Measurements from ENCODE around the gene SH2B2.
"Not testable (repeated sequence)": the region's sequence is repeated elsewhere in the genome, so short reads cannot be mapped to it uniquely, and the experiment has no call there.

The SH2B2 gene

DNA sequence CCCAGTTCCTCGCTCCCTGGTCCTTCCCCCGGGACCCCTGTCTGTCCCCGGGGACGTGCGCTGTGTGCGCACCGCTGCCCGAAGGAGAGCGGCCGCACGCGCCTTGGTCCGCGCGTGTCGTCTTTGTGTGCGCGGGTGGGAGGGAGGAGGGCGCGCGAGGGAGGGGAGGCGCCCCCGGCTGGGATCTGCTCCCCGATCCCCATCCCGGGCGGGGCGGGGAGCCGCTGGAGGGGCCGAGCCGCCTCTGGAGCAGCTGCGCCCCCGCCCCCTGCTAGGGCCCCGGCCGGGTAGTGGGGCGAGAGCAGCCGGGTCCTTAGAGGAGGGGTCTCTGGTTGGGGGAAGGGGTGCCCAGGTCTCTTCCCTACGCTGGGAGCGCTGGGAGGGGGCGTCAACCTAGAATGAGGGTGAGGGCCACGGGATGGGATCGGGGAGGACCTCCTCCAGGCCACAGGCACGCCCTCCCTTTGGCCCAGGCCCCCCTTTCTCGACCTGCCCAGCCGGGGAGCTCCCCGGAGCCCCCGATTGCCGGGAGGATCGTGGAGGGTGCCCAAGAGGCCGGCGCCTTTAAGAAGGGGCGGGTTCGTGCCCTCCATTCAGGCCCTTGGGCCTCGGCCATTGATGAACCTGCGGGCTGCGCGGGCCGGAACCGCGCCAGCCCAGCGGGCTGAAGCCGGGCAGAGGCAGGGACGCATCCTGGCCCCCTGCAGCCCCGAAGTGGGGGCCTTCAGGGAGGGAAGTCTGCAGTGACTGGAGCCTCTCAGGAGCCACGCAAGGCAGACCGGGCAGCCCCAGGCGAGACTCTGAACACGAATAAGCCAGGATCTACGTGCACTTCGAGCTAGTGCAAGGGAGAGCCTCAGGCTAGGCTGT lies 678 bp downstream of the SH2B2 start:
- no peak for DNase-seq (ENCODE audit: low spot score)

DNA sequence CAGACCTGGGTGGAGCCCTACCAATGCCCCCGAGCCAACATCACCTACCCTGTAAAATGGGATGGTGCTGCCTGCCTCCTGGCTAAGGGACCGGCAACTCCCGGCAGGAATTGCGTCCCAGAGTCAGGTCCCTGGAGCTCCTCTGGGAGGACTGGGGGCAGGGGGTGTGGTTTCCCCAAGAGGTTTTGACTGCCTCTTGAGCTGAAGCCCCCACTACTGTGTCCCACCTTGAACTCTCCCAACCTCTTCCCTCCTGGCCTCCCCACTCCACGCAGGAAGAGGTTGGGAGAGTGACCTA lies 1.3 kb downstream of the SH2B2 start:
- DNase-seq (ENCODE audit: low spot score) = no peak

DNA sequence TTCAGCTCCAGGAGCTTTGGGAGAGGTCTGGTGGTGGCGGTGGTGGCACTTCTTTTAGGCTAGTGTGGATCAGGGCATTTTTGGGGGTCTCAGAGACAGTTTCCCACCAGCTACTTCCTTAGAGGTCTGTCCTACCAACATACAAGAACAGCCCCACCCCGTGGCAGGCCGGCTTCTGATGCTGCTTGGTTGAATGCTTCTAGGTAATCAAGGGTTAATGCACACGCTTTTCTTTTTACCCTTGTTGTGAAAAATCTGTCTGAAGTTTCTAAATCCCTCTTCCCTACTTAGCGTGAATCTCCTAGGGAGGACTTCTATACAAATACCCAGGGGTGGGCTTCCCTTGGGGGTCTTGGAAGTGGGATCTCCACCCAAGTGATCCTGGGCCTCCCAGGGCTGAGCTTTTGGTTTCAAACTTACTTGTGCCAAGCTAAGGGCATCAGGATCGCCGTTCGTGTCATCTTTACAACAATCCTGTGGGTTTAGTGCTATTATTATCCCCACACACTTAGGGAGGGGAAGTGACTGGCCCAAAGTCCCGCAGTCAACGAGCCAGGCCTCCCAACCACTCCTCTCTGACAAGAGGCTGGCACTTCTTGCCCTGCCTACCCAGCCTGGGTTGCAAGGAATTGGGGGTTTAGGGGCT lies 1.7 kb downstream of the SH2B2 start:
- no peak for DNase-seq (ENCODE audit: low spot score)

DNA sequence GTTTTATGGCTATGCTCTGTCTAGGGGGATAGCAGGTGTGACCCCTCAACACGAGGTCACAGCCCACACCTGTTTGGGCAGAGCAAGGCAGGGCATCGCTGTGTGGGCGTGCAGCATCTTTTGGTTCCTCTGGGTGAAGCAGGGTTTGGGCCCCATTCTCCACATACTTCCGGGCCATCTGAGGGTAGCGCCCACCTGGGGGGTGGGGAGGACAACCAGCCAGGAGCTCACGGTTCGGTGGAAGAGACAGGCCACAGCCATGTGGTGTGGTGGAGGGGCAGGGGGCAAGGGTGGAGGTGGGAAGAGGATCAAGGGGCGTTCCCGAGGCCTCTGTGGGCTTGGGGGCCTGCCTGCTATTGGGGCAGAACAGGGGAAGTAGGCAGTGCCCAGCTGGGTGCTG lies 2.4 kb downstream of the SH2B2 start:
- DNase-seq (ENCODE audit: low spot score) = no peak

DNA sequence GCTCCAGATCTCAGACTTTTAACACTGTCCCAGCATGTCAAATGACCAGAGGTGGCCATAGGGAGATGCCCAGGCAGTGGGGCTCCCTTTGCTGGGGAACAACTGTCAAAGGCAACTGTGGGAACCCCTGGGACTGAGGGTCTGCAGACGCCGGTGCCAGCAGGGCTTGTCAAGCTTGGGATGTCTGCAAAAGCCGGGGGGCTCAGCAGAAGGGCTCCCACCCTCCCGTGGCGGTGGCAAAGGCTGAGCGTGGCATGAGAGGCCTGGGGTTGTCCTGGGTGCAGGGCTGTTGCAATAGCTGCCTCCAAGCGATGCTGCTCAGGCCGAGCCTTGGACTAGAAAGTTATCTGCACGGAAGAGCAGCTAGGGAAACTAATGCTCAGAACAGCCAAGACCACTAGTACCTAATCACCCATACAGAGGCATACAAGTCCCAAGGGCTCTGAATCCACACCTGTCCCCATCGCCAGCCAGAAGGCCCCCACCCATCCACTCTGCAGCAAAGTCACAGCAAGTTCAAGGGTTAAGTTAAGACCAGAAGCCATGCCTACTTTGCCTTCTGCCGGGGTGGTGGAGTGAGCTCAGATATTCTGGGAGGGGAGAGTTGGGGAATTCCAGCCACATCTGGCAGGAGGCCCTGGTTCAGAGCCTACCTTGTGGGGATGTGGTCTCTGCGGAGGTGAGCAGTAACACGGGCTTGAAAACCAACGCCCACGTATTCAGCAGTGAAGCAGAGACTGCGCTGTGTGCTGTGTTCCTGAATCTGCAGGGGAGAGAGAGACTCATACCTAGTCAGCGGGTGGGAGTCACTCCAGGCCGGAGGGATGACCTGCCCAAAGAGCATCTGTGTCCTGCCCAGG lies 4.6 kb downstream of the SH2B2 start:
- peak; percentile 26 for DNase-seq (ENCODE audit: low spot score)

DNA sequence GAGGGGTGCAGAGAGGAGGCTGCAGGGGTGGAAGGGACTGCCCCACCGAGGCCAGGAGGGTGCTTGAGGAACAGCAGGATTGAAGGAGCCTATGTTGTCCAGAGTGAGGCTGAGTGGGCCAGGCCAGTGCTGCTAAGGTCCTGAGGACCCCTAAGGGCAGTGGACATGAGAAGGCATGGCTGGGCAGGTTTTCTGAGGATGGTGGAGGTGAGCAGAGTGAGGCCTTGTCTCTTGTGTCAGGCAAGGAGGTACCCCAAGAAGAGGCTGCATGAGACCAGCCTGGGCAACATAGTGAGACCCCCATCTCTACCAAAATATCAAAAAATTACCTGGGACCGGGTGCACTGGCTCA lies 5.2 kb downstream of the SH2B2 start:
- no peak for DNase-seq (ENCODE audit: low spot score)

DNA sequence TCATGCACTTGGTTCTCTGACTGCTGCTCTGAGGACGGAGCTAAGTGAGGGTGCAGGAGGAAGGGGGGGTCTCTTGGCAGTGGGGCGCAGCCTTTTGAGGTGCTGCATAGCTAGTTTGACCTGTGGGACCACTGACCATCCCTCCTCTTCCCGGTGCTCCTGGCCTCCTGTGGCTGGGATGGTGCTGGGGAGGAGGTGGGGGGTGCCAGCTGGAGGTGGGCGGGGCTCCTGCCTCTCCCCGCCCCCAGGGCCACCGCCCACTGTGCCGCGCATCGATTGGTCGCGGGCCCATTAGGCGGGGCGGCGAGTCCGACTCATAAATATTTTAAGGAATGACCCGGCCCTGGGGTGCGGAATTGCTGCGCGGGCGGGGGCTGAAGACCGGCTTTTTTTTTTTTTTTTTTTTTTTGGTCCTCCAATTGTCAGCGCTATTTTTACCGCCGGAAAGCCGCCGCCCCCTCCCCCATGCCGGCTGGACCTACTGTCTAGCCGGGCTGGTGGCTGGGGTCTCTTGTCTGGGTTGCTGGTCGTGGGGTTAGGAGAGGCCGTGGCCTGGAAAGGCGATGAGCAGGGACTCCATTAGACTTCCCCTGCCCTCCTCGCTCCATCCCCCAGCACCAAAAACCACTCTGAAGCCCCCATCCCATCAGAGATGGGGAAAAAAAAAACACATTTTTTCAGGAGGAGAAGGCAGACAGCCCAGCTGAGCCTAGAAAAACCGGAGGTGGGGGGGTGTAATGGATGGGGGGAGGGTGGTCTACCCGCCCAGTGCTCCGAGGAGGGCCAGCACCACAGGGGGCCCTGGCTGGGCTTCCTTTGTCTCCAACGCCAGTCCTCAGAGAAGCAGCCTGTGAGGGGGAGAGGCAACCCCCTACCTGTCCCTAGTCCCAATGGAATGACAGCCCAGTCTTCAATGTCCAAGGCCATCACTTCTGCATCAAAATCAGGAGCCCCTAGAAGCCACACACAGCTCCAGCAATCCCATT lies 6.4 kb downstream of the SH2B2 start:
- DNase-seq (ENCODE audit: low spot score) = no peak

DNA sequence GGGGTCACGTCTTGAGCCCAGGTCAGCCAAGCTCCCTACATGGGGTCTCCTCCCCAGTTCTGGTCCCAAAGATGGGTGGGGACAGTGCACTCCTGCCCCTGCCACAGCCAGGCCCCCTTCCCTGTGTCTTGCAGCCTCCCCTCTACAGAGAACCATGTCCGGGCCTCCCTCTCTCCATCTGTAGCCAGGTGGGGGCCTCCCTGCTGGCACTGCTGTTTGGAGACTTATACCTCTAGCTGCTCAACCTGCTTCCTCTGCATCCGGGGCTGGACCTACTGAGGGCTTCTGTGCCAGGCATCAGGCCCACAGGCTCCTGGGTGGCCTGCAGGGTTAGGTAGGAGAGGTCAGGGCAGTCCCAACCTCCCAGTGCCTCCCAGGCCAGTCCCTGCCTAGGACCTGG lies 7.9 kb downstream of the SH2B2 start:
- no peak for DNase-seq (ENCODE audit: low spot score)

DNA sequence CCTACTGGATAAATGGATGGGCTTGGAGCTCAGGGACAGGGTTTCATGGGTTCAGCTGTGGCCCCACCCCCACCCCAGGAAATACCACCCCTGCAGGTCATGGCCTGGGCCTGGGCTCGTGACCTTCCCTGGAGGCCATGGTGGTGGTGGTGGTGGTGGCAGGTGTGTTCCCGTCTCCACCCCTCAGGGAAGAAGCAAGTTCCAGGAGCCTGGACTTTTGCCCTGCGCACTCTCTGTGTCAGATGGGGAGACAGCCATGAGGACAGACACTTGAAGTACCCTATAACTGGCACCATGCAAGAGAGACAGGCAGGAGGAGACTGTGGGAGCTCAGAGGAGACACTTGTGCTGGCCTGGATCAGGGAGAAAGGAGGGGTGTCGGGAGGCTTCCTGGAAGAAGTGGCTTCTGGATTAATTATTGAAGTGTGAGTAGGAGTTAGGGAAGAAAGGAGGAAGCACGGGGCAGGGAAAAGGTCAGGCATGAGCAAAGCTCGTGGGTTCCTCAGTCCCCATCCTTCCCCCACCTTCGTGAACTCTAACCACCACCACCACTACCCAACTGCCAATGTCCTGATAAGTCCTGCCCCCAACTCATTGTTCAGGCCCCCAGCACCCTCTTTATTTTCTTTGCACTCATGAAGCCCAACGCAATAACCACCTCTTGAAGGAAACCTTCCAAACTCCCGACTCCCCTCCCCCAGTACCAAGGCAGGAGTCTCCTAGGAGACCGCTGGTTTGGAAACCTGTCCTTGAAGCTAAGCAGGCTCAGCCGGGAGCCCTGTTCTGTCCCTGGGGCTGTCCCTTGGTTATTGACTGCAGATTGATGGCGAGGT lies 8.9 kb downstream of the SH2B2 start:
- no peak for DNase-seq (ENCODE audit: low spot score)

DNA sequence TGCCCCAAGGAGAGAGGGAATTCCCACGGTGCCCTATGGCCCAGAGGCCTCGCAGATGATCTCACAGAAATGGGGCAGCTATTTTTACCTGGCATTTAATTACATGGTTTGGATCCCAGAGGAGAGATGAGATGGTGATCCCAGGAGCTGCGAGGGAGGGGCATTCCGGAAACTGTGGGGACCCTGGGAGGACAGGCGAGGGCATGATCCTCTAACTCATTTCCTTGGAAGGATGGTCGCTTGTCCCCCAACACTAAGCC lies 9.4 kb downstream of the SH2B2 start:
- DNase-seq (ENCODE audit: low spot score) = no peak

DNA sequence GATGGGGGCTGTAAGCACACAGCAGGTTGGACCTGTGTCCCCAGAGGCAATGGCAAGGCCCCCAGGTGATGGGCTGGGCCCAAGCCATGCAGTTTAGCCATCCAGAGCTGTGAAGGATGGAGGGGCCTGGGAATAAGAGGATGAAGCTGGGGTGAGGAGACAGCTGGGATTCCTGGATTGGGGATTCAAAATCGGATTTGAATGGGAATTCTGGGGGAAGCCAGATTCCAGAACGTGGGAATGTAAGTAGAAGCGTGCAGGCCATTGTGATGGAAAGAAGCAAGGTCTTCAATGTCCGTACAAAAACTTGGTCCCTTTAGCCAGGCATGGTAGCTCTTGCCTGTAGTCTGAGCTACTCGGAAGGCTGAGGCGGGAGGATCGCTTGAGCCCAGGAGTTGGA lies 9.8 kb downstream of the SH2B2 start:
- DNase-seq (ENCODE audit: low spot score) = no peak

DNA sequence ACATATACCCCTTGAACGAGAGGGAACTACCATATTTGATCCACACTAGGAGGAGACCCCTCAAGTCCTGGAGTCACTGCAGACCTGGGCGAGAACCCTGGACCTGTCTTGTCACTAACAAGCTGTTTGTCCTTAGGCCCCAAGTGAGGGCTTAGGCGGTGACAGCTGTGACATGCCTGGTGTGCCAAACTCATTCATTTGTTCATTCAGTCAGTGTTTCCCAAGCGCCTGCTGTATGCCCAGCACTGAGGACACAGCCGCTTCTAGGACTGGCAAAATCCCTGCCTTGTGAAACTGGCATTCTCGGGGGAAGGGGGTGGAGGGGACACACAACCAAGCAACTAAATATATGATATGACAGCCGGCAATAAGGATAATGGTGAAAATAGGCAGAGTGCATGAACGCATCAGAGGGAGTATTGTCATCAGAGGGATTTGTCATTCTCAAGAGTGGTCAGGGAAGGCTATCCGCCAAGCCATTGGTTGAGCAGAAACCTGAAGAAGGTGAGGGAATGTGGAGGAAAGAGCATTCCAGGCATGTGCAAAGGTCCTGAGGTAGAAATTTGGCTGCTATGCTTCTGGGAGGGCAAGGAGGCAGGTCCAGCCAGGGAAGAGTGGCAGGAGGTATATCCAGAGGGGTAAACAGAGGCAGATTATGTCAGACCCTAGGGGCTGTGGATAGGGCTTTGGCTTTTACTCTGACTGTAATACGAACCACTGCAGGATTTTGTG lies 11.0 kb downstream of the SH2B2 start:
- no peak for DNase-seq (ENCODE audit: low spot score)

DNA sequence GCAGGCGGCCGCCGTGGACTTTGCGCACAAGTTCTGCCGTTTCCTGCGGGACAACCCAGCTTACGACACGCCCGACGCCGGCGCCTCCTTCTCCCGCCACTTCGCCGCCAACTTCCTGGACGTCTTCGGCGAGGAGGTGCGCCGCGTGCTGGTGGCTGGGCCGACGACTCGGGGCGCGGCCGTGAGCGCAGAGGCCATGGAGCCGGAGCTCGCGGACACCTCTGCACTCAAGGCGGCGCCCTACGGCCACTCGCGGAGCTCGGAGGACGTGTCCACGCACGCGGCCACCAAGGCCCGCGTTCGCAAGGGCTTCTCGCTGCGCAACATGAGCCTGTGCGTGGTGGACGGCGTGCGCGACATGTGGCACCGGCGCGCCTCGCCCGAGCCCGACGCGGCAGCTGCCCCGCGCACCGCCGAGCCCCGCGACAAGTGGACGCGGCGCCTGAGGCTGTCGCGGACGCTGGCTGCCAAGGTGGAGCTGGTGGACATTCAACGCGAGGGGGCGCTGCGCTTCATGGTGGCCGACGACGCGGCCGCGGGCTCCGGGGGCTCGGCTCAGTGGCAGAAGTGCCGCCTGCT lies 14.1 kb downstream of the SH2B2 start:
- DNase-seq (ENCODE audit: low spot score) = no peak

DNA sequence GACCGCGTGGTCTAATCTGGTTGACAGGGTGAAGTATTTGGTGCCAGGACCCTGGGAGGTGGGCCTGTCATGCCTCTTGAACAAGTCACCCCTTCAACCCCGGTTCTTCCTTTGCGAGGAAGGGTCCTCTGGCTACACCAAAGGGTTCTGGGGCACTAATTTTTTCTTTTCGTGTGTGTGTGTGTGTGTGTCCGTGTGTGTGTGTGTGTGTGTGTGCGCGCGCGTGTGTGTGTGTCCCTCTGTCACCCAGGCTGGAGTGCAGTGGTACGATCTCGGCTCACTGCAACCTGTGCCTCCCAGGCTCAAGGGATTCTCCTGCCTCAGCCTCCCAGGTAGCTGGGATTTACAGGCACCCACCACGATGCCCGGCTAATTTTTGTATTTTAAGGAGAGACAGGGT lies 14.7 kb downstream of the SH2B2 start:
- DNase-seq (ENCODE audit: low spot score) = not testable (repeated sequence)

DNA sequence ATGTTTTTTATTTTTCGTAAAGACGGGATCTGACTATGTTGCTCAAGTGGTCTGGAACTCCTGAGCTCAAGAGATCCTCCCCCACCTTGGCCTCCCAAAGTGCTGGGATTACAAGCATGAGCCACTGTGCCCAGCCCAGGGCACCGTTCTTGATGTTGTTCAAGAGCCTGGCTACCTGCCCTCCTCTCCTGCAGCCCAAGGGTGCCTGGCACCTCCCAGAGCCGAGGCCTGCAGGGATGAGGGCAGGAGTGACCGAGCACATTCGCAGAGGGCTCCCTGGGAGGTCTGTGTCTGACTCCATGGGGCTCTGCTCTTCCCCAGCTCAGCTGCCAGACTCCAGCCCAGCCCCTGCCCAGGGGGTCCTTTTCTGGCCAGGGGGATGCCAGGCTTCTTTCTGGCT lies 15.4 kb downstream of the SH2B2 start:
- no peak for DNase-seq (ENCODE audit: low spot score)

DNA sequence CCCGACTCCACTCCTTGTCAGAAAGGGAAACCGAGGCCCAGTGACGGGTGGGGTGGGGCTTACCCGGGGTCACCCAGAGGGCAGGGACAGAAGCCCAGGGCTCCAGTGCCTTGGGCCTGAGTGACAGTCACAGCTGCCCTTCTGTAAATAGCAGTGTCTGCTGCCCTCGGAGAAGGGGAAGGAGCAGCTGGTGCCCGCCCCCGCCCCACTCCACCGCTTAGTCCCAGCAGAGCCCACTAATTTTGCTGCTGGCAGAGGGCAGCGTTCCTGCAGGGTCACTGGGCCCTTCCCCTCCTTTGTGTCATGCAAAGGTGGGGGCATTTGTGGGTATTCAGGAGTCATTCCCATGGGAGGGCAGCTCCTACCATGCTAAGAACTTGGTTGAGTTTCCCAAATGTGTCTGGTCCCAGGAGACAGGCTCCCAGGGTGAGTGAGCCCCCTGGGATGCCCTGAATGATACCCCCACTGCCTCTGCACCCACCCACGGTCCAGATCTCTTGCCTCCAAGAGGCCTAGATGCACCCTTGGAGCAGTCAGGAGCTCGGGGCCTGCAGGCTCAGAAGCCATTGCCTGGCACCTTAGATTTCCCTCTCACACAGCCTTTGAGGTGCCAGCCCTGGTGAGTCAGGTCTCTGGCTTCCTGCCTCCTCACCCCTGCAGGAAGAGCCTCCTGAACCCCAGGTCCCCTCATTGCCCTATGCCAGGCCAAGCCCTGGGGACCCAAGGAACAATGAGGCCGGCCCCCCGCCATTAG lies 17.2 kb downstream of the SH2B2 start:
- DNase-seq (ENCODE audit: low spot score) = no peak

DNA sequence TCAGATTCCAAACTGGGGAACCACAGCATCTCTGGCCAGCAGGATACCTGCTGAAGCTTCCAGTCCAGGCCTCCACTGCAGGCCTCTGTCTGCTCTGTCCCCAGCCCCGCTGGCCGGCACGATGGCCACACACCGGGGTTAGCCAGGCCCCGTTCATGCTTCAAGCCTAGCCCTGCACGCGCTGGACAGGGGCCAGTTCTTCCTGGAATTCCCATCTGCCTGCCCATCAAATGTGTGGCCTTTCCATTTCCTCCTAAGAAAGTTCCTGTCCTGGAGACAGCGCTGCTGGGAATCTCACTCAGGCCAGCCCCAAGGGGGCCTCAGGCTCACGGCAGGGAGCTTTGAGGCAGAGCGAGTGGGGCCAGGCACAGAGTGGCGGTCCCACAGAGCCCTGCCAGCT lies 18.0 kb downstream of the SH2B2 start:
- no peak for DNase-seq (ENCODE audit: low spot score)

DNA sequence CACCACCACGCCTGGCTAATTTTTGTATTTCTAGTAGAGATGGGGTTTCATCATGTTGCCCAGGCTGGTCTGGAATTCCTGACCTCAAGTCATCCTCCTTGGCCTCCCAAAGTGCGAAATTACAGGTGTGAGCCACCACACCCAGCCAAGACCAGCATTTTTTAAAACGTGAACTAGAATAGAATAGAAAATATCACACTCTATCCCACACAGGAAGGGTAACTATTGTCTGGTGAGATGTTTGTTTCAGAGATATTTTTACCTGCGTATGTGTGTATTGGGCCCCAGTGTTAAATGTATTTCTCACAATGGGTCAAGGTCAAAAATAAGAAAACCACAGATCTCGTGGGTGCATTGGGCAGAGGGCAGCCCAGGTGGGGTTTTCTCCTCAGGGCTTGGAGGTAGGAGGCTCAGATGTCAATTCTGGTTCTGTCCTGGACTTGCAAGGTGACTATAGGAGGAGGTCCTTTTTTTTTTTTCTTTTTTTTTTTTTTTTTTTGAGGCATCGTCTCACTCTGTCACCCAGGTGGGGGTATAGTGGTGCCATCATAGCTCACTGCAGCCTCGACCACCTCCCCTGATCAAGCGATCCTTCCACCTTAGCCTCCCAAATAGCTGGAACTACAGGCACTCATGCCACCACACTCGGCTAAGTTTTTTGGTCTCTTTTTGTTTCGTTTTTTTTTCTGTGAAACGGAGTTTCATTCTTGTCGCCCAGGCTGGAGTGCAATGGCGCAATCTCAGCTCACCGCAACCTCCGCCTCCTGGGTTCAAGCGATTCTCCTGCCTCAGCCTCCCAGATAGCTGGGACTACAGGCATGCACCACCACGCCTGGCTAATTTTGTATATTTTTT lies 19.0 kb downstream of the SH2B2 start:
- DNase-seq (ENCODE audit: low spot score) = no peak

Measured in CD4-positive, alpha-beta T cell treated with Interleukin-15 for 4 hours (primary cell).